HepG2 (cell line): ENCODE data around the gene HDAC4. TPM values are rescaled to one million over a fixed set of nuclear protein-coding genes. Genes with fewer than 3 reads are reported as not detected.

Experiments used
- AGO2 ChIP-seq: fragments of 200-400 bp; formaldehyde crosslinking; optimal IDR thresholded peaks from 2 replicates; pipeline ENCODE3; 2017; ENCODE audit warnings: mild to moderate bottlenecking, low read depth, low read length, moderate library complexity
- ARNTL ChIP-seq: sonication (generic); formaldehyde crosslinking; IDR thresholded peaks from 2 replicates; pipeline ENCODE4 v1.4.0; 2020; ENCODE audit warnings: mild to moderate bottlenecking, missing genetic modification reagents
- ELF1 ChIP-seq: sonication (generic); formaldehyde crosslinking; IDR thresholded peaks from 2 replicates; pipeline ENCODE4 v1.4.0; 2020; ENCODE audit warnings: missing genetic modification reagents
- EP300 ChIP-seq, 3 experiments: sonication (generic) in 1 of 3; formaldehyde crosslinking in 1 of 3; IDR thresholded peaks; 2 replicates each; pipeline versions ENCODE4 v1.5.1 to v1.6.1; 2011 to 2020; ENCODE audit warnings: low read depth in 2 of 3, low read length in 2 of 3, borderline replicate concordance in 1 of 3, improper control_type of control experiment in 1 of 3, mild to moderate bottlenecking in 1 of 3, missing genetic modification reagents in 1 of 3, moderate library complexity in 1 of 3
- HMG20B ChIP-seq: conservative IDR thresholded peaks from 2 replicates; pipeline ENCODE4 v1.6.1; 2016; ENCODE audit warnings: missing genetic modification reagents, missing compliant biosample characterization
- HNRNPK ChIP-seq: fragments of 200-400 bp; formaldehyde crosslinking; IDR thresholded peaks from 2 replicates; pipeline ENCODE4 v1.6.1; 2018; ENCODE audit warnings: low read length, low read depth, moderate library complexity, mild to moderate bottlenecking; ENCODE audit not compliant: poor library complexity, severe bottlenecking
- HNRNPUL1 ChIP-seq: fragments of 200-400 bp; formaldehyde crosslinking; IDR thresholded peaks from 2 replicates; pipeline ENCODE4 v1.6.1; 2017; ENCODE audit warnings: low read depth, mild to moderate bottlenecking, low read length, moderate library complexity
- KLF12 ChIP-seq: sonication (generic); formaldehyde crosslinking; IDR thresholded peaks from 2 replicates; pipeline ENCODE4 v1.4.0; 2020; ENCODE audit warnings: missing genetic modification reagents, borderline replicate concordance
- MNT ChIP-seq: fragments of 450-650 bp; IDR thresholded peaks from 2 replicates; pipeline ENCODE4 v1.6.1; 2016
- MTF1 ChIP-seq: sonication (generic); formaldehyde crosslinking; IDR thresholded peaks from 2 replicates; pipeline ENCODE4 v1.5.0; 2020; ENCODE audit warnings: missing genetic modification reagents
- NFAT5 ChIP-seq: sonication (generic); formaldehyde crosslinking; IDR thresholded peaks from 2 replicates; pipeline ENCODE4 v1.4.0; 2020; ENCODE audit warnings: missing genetic modification reagents
- NFE2L2 ChIP-seq: fragments of 150-350 bp; IDR thresholded peaks from 2 replicates; pipeline ENCODE4 v1.6.1; 2014; ENCODE audit warnings: low read length
- NR2F1 ChIP-seq, 2 experiments: fragments of 450-650 bp in 1 of 2; formaldehyde crosslinking in 1 of 2; IDR thresholded peaks; 2 replicates each; pipeline versions ENCODE4 v1.5.0 to v1.6.1; 2016 to 2020; ENCODE audit warnings: mild to moderate bottlenecking in 1 of 2, missing compliant biosample characterization in 1 of 2, missing genetic modification reagents in 1 of 2, moderate library complexity in 1 of 2
- PAX8 ChIP-seq: sonication (generic); formaldehyde crosslinking; IDR thresholded peaks from 2 replicates; pipeline ENCODE4 v1.8.0; 2022; ENCODE audit warnings: mild to moderate bottlenecking, missing genetic modification reagents, borderline replicate concordance
- PHF8 ChIP-seq: sonication (generic); formaldehyde crosslinking; IDR thresholded peaks from 2 replicates; pipeline ENCODE4 v1.5.0; 2020; ENCODE audit warnings: missing genetic modification reagents
- ZFY ChIP-seq: sonication (generic); formaldehyde crosslinking; IDR thresholded peaks from 2 replicates; pipeline ENCODE4 v1.4.0; 2020; ENCODE audit warnings: missing genetic modification reagents
- ZMAT3 ChIP-seq: sonication (generic); formaldehyde crosslinking; conservative IDR thresholded peaks from 2 replicates; pipeline ENCODE4 v1.7.0; 2021; ENCODE audit warnings: missing genetic modification reagents
- ZMYM3 ChIP-seq: sonication (generic); formaldehyde crosslinking; IDR thresholded peaks from 2 replicates; pipeline ENCODE4 v1.5.1; 2020; ENCODE audit warnings: mild to moderate bottlenecking, missing genetic modification reagents
- ZNF180 ChIP-seq: sonication (generic); formaldehyde crosslinking; IDR thresholded peaks from 2 replicates; pipeline ENCODE4 v1.4.0; 2020; ENCODE audit warnings: low read depth, missing genetic modification reagents, borderline replicate concordance
- ZNF501 ChIP-seq: sonication (generic); formaldehyde crosslinking; IDR thresholded peaks from 2 replicates; pipeline ENCODE4 v1.5.1; 2020; ENCODE audit warnings: mild to moderate bottlenecking, moderate library complexity, missing genetic modification reagents
- ZNF660 ChIP-seq: sonication (generic); formaldehyde crosslinking; IDR thresholded peaks from 2 replicates; pipeline ENCODE4 v1.5.1; 2020; ENCODE audit warnings: mild to moderate bottlenecking, low read depth, missing genetic modification reagents, borderline replicate concordance
- polyA plus RNA-seq, 8 experiments: library from polyadenylated mRNA; depleted of rRNA in 3 of 8; stranded (reverse) in 7 of 8; unstranded in 1 of 8; fragments of >200 nt; fragmentation: Illumina TruSeq in 4 of 8; extraction: Trizol in 4 of 8; gene quantifications; 2 replicates each; pipeline versions ENCODE4 v1.2.1 to v1.2.3, GENCODE V29; 2011 to 2016; ENCODE audit warnings: low read depth in 4 of 8, missing spikeins in 1 of 8, mixed read lengths in 1 of 8; ENCODE audit not compliant: insufficient read depth in 1 of 8
- total RNA-seq, 5 experiments: library from RNA; depleted of rRNA; stranded (reverse); fragments of >200 nt; fragmentation: Illumina TruSeq; extraction: Trizol; gene quantifications; 2 replicates each; pipeline ENCODE4 v1.2.3, GENCODE V29; 2016; ENCODE audit warnings: low read depth in 1 of 5

HDAC4 gene
- total and polyA plus RNA-seq, 2 of the 13 experiments (the other 11 are each of a cell fraction or from before 2014, with no cell fraction given), result 10.1 to 11.5 TPM

GRCh38 chr2:239296020-239296932 lies 104.5 kb downstream of the HDAC4 start (continued):
- peak; percentile 89 to 95 for TF ChIP-seq NR2F1 (CRISPR knock-in tag; IDR thresholded peaks at IDR 0.05)
- TF ChIP-seq MNT, result no peak
- no peak for TF ChIP-seq ZMAT3 (CRISPR knock-in tag)
- no peak for TF ChIP-seq MTF1 (CRISPR knock-in tag)
- TF ChIP-seq ZNF660 (CRISPR knock-in tag), result no peak
- TF ChIP-seq HNRNPK, result no peak
- no peak for TF ChIP-seq NFE2L2
- TF ChIP-seq HNRNPUL1, result peak; percentile 87
- TF ChIP-seq ZFY (CRISPR knock-in tag), result peak; percentile 43
- TF ChIP-seq NFAT5 (CRISPR knock-in tag), result no peak
- TF ChIP-seq ZMYM3, result peak; percentile 88
- TF ChIP-seq EP300 (IDR thresholded peaks at IDR 0.05; ENCODE audit: low read depth in 2 of 2, low read length in 2 of 2), result no peak
- TF ChIP-seq EP300 (CRISPR knock-in tag; IDR thresholded peaks at IDR 0.05; ENCODE audit: borderline replicate concordance), result peak; percentile 8; the same call in 1 of the 2 replicates
- TF ChIP-seq AGO2, result no peak
- no peak for TF ChIP-seq ELF1 (CRISPR knock-in tag)
- TF ChIP-seq PHF8 (CRISPR knock-in tag), result peak; percentile 37; the same call in 1 of the 2 replicates
- TF ChIP-seq ARNTL (CRISPR knock-in tag), result peak; percentile 72
- TF ChIP-seq KLF12, result no peak
- no peak for TF ChIP-seq HMG20B (CRISPR knock-in tag)
- no peak for TF ChIP-seq ZNF180 (CRISPR knock-in tag)
- TF ChIP-seq ZNF501 (CRISPR knock-in tag), result 0 out of 2 replicates have a peak, but pooled peaks have one; percentile 31
- no peak for TF ChIP-seq PAX8
